ENCODE measurements around the gene API5.

The API5 gene

DNA sequence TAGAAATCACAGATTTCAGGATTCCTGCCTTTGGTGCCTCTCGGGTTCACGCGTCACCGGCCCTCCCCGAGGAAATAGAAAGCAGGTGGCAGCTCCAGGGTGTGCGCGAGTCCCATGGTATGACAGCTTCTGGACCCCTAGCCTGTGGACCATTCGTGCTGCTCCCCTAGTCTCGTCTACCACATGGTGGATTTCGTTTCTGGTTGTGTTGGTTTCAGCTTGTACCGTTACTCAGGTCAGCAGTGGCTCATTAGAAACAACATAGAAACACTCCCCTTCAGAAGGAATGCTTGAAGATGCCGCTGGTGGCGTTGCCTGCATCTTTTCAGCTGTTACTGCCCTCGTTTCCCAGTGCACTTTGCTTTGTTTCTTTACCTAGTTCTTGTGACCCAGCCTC, 47.6 kb downstream of the API5 start:
- ChIA-PET POLR2A (interaction anchor here (1.2 to 3.2 kb wide), 3 partner anchors 11 to 47 kb away, joined by 4 to 8 read pairs (median 7); partner anchors contain the start of gene API5), CTCF (interaction anchor here (1.3 to 1.7 kb wide), 2 partner anchors 13 to 28 kb away, joined by 3 to 9 read pairs; no protein-coding TSS in a partner anchor)
- Histone ChIP-seq H3K27me3 (replicated peaks in 2 of 5; ENCODE audit: control insufficient read depth in 4 of 5, insufficient read depth in 5 of 5, low read length in 4 of 5) (no peaks in the 10 kb centered on the region), H3K4me1 (ENCODE audit: control extremely low read depth in 1 of 4, control insufficient read depth in 4 of 4, insufficient read depth in 4 of 4, low read length in 3 of 4) (peaks cover 15 to 26% (median 22%) of the 10 kb centered on the region in 4 experiments), H3K36me3 (ENCODE audit: control insufficient read depth in 4 of 4, insufficient read depth in 4 of 4, low read length in 3 of 4) (peaks cover 0 to 13% (median 5%) of the 10 kb centered on the region in 4 experiments), H3K4me3 (ENCODE audit: control insufficient read depth in 1 of 7, extremely low read depth in 1 of 7, insufficient read depth in 4 of 7, low read depth in 2 of 7, low read length in 6 of 7) (peak overlapping the region; percentile 85 to 97 (median 94)), H3K9me3 (ENCODE audit: control extremely low read depth in 1 of 5, control insufficient read depth in 4 of 5, insufficient read depth in 2 of 5, low read depth in 1 of 5, low read length in 4 of 5) (no peaks in the 10 kb centered on the region), H3K27ac (ENCODE audit: insufficient read depth in 1 of 2, low read depth in 1 of 2, low read length in 2 of 2, poor library complexity in 1 of 2, severe bottlenecking in 2 of 2) (peak overlapping the region; percentile 84 to 95)
- peak in 2 of 3 donors; percentile 17 to 54 for DNase-seq
- WGBS (ENCODE audit: insufficient coverage) = 0% methylated on average over 14 of the region's 14 CpGs

DNA sequence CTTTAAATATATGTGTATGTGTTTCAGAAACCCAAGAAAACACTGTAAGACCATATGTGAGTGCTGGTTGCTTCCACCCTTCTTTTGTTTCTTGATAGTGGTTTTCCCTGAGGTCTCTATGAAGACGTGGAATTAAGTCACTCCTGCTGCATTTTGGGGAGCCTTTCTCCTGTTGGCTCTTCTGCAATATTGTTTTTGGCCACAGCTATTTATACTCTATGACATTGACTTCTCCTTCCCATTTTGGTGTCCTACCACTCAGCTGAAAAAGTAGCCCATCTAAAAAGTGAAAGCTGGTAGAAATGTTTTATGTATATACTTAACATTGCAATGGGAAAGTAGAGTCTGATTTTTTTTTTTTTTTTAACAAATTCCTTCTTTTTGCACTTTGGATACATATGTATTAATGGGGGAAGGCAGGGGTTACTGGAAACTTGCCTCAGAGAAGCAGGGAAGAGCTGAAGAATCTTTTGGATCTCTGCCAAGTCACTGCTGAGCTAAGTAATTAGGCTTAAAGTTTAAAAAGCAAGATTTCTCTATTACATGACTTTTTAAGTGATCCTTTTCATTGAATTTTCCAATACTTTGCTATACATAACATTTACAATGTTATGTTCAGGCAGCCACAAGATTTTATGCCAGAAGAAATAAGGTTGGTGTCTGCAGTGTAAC, 48.7 kb downstream of the API5 start:
- no peaks in the 10 kb centered on the region for H3K27me3 ChIP-seq (replicated peaks in 2 of 5; ENCODE audit: control insufficient read depth in 4 of 5, insufficient read depth in 5 of 5, low read length in 4 of 5)
- H3K4me3 ChIP-seq (ENCODE audit: control insufficient read depth in 1 of 7, extremely low read depth in 1 of 7, insufficient read depth in 4 of 7, low read depth in 2 of 7, low read length in 6 of 7) = peak overlapping the region in 6 of 7 experiments; percentile 1 to 97 (median 89)
- H3K27ac ChIP-seq (ENCODE audit: insufficient read depth in 1 of 2, low read depth in 1 of 2, low read length in 2 of 2, poor library complexity in 1 of 2, severe bottlenecking in 2 of 2) = no peak overlapping the region
- WGBS (ENCODE audit: insufficient coverage) = no CpG with 5 or more reads among the region's 1 CpG
- no peaks in the 10 kb centered on the region for H3K9me3 ChIP-seq (ENCODE audit: control extremely low read depth in 1 of 5, control insufficient read depth in 4 of 5, insufficient read depth in 2 of 5, low read depth in 1 of 5, low read length in 4 of 5)
- ChIA-PET CTCF (interaction anchor here (0.9 to 2.2 kb wide), 3 partner anchors 11 to 48 kb away, joined by 3 to 6 read pairs (median 4); no protein-coding TSS in a partner anchor), POLR2A (interaction anchor here (0.7 to 3.2 kb wide), 2 partner anchors 9 to 49 kb away, joined by 5 to 8 read pairs; partner anchors contain the start of gene API5)
- H3K36me3 ChIP-seq (ENCODE audit: control insufficient read depth in 4 of 4, insufficient read depth in 4 of 4, low read length in 3 of 4) = peaks cover 2 to 19% (median 9%) of the 10 kb centered on the region in 4 experiments
- peak in 2 of 3 donors; percentile 36 to 51 for DNase-seq
- peaks cover 15 to 26% (median 22%) of the 10 kb centered on the region in 4 experiments for H3K4me1 ChIP-seq (ENCODE audit: control extremely low read depth in 1 of 4, control insufficient read depth in 4 of 4, insufficient read depth in 4 of 4, low read length in 3 of 4)

DNA sequence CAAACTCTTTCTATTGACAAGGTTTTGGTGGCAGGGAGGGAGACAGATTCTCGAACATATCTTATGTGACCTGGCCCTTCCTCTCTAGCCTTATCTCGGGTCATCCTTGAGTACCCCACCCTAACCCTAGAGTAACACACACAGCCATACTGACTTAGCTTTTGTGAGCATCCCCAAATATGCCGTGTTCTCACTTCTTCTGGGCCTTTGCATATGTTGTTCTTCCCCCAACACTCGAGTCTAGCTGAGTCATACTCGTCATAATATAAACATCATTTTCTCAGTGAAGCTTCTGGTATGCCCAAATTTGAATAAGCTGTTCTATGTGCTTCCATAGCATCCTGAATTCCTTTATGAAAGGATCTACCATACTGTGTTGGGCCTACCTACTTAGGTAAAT, 54.9 kb downstream of the API5 start:
- CTCF ChIA-PET = interaction anchor here (1.1 to 1.8 kb wide), 3 partner anchors 8 to 55 kb away, joined by 3 to 4 read pairs (median 4); partner anchors contain the start of gene API5
- no peak overlapping the region for H3K27ac ChIP-seq (ENCODE audit: insufficient read depth in 1 of 2, low read depth in 1 of 2, low read length in 2 of 2, poor library complexity in 1 of 2, severe bottlenecking in 2 of 2)
- 93% methylated on average over 5 of the region's 5 CpGs for WGBS (ENCODE audit: insufficient coverage)

DNA sequence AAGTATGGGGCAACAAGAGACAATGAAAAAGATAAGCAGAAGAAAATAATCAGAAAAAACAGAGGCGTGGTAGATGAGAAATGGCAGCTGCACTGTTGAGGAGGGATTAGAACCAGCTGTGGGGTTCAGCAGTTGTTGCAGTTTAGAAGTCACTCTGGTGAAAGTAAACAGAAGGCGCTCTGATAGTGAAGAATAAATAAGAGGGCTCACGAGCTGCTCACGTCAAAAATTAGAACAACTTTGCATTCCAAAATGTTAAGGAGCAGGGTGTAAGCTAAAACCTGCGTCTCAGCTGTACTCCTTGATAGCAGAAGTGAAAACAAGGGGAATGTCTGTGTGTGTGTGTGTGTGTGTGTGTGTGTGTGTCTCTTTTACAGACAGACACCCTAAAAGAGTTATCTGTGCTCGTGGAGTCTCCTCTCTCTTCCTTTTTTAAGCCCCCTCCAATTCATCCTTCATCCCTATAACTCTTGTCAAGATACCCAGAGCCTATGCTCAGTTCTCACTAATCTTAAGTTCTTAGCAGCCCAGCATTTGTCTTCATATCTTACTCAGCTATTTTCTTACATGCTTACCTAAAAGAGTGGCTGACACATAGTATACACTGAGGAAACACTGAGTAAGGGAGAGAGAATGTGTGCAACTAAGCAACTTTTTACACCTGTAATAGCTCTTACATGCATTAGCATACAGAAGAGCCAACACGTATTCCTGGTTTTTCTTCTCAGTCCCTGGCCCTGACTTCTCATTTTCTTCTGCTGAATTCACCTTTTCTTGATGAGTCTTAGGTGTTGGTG, 55.8 kb downstream of the API5 start:
- H3K27ac ChIP-seq (ENCODE audit: insufficient read depth in 1 of 2, low read depth in 1 of 2, low read length in 2 of 2, poor library complexity in 1 of 2, severe bottlenecking in 2 of 2) = no peak overlapping the region
- CTCF ChIA-PET = interaction anchor here (0.6 to 1.8 kb wide), 4 partner anchors 9 to 56 kb away, joined by 3 to 4 read pairs (median 3); partner anchors contain the start of gene API5
- no peak overlapping the region for H3K4me3 ChIP-seq (ENCODE audit: control insufficient read depth in 1 of 7, extremely low read depth in 1 of 7, insufficient read depth in 4 of 7, low read depth in 2 of 7, low read length in 6 of 7)
- peak in 1 of 3 donors; percentile 26 for DNase-seq
- peaks cover 0 to 10% (median 0%) of the 10 kb centered on the region in 4 experiments for H3K4me1 ChIP-seq (ENCODE audit: control extremely low read depth in 1 of 4, control insufficient read depth in 4 of 4, insufficient read depth in 4 of 4, low read length in 3 of 4)
- H3K27me3 ChIP-seq (replicated peaks in 2 of 5; ENCODE audit: control insufficient read depth in 4 of 5, insufficient read depth in 5 of 5, low read length in 4 of 5) = no peaks in the 10 kb centered on the region
- 95% methylated on average over 6 of the region's 7 CpGs for WGBS (ENCODE audit: insufficient coverage)
- H3K36me3 ChIP-seq (ENCODE audit: control insufficient read depth in 4 of 4, insufficient read depth in 4 of 4, low read length in 3 of 4) = peaks cover 6 to 36% (median 18%) of the 10 kb centered on the region in 4 experiments
- no peaks in the 10 kb centered on the region for H3K9me3 ChIP-seq (ENCODE audit: control extremely low read depth in 1 of 5, control insufficient read depth in 4 of 5, insufficient read depth in 2 of 5, low read depth in 1 of 5, low read length in 4 of 5)
- POLR2A ChIA-PET = interaction anchor here (0.6 to 0.9 kb wide), 2 partner anchors 9 to 106 kb away, joined by 3 to 4 read pairs; partner anchors contain the start of gene TTC17

More for the DNA sequence above, 54.9 kb downstream of the API5 start:
- H3K9me3 ChIP-seq (ENCODE audit: control extremely low read depth in 1 of 5, control insufficient read depth in 4 of 5, insufficient read depth in 2 of 5, low read depth in 1 of 5, low read length in 4 of 5) = no peaks in the 10 kb centered on the region
- H3K27me3 ChIP-seq (replicated peaks in 2 of 5; ENCODE audit: control insufficient read depth in 4 of 5, insufficient read depth in 5 of 5, low read length in 4 of 5) = no peaks in the 10 kb centered on the region
- POLR2A ChIA-PET = interaction anchor here (0.6 kb wide), 1 partner anchor 107 kb away, joined by 3 read pairs; no protein-coding TSS in a partner anchor
- H3K36me3 ChIP-seq (ENCODE audit: control insufficient read depth in 4 of 4, insufficient read depth in 4 of 4, low read length in 3 of 4) = peaks cover 6 to 39% (median 17%) of the 10 kb centered on the region in 4 experiments
- H3K4me1 ChIP-seq (ENCODE audit: control extremely low read depth in 1 of 4, control insufficient read depth in 4 of 4, insufficient read depth in 4 of 4, low read length in 3 of 4) = peaks cover 0 to 4% (median 0%) of the 10 kb centered on the region in 4 experiments
- DNase-seq = peak in 1 of 3 donors; percentile 21
- H3K4me3 ChIP-seq (ENCODE audit: control insufficient read depth in 1 of 7, extremely low read depth in 1 of 7, insufficient read depth in 4 of 7, low read depth in 2 of 7, low read length in 6 of 7) = no peak overlapping the region

DNA sequence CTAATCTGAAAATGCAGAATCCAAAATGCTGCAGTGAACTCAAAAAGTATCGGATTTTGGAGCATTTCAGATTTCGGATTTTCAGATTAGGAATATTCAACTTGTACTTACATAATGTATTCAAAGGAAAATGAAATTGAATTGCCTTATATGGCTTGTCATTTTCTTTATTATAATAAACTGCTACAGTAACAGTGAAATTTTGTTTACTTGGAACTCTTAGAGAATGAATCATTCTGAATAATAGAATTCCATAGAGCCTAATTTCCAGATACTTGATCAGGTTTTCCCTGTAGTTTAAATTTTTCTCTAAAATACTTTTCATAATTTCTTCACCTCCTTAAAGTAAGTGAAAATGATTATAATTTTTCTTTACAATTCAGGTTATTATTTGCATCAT, 64.3 kb downstream of the API5 start:
- no peak overlapping the region for H3K4me3 ChIP-seq (ENCODE audit: control insufficient read depth in 1 of 7, extremely low read depth in 1 of 7, insufficient read depth in 4 of 7, low read depth in 2 of 7, low read length in 6 of 7)
- WGBS (ENCODE audit: insufficient coverage) = no CpG with 5 or more reads among the region's 2 CpGs
- no peak overlapping the region for H3K27ac ChIP-seq (ENCODE audit: insufficient read depth in 1 of 2, low read depth in 1 of 2, low read length in 2 of 2, poor library complexity in 1 of 2, severe bottlenecking in 2 of 2)
- peaks cover 4 to 20% (median 12%) of the 10 kb centered on the region in 4 experiments for H3K36me3 ChIP-seq (ENCODE audit: control insufficient read depth in 4 of 4, insufficient read depth in 4 of 4, low read length in 3 of 4)
- ChIA-PET CTCF (no interaction called here), POLR2A (no interaction called here)
- peaks cover 0 to 11% (median 1%) of the 10 kb centered on the region in 4 experiments for H3K4me1 ChIP-seq (ENCODE audit: control extremely low read depth in 1 of 4, control insufficient read depth in 4 of 4, insufficient read depth in 4 of 4, low read length in 3 of 4)
- H3K9me3 ChIP-seq (ENCODE audit: control extremely low read depth in 1 of 5, control insufficient read depth in 4 of 5, insufficient read depth in 2 of 5, low read depth in 1 of 5, low read length in 4 of 5) = no peaks in the 10 kb centered on the region
- no peaks in the 10 kb centered on the region for H3K27me3 ChIP-seq (replicated peaks in 2 of 5; ENCODE audit: control insufficient read depth in 4 of 5, insufficient read depth in 5 of 5, low read length in 4 of 5)
- no peak for DNase-seq

DNA sequence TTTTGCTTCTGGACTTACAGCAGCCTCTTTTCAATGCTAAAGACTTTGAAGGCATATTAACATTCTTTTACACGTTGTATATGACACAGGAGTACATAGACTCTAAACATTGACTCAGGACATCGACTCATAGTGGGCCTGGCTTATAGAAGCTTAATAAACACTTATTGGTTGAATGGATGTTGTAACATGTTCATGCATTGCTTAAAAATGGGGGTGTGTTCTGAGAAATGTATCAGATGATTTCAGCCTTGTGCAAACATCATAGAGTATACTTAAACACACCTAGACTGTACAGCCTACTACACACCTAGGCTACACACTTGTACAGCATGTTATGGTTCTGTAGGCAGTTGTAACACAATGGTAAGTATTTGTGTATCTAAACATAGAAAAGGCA, 64.8 kb downstream of the API5 start:
- H3K27ac ChIP-seq (ENCODE audit: insufficient read depth in 1 of 2, low read depth in 1 of 2, low read length in 2 of 2, poor library complexity in 1 of 2, severe bottlenecking in 2 of 2) = no peak overlapping the region
- H3K4me1 ChIP-seq (ENCODE audit: control extremely low read depth in 1 of 4, control insufficient read depth in 4 of 4, insufficient read depth in 4 of 4, low read length in 3 of 4) = peaks cover 0 to 8% (median 1%) of the 10 kb centered on the region in 4 experiments
- no peak overlapping the region for H3K4me3 ChIP-seq (ENCODE audit: control insufficient read depth in 1 of 7, extremely low read depth in 1 of 7, insufficient read depth in 4 of 7, low read depth in 2 of 7, low read length in 6 of 7)
- POLR2A ChIA-PET = no interaction called here
- no peaks in the 10 kb centered on the region for H3K9me3 ChIP-seq (ENCODE audit: control extremely low read depth in 1 of 5, control insufficient read depth in 4 of 5, insufficient read depth in 2 of 5, low read depth in 1 of 5, low read length in 4 of 5)
- no peak for DNase-seq
- peaks cover 6 to 18% (median 9%) of the 10 kb centered on the region in 4 experiments for H3K36me3 ChIP-seq (ENCODE audit: control insufficient read depth in 4 of 4, insufficient read depth in 4 of 4, low read length in 3 of 4)
- no CpG with 5 or more reads among the region's 2 CpGs for WGBS (ENCODE audit: insufficient coverage)
- CTCF ChIA-PET = no interaction called here
- no peaks in the 10 kb centered on the region for H3K27me3 ChIP-seq (replicated peaks in 2 of 5; ENCODE audit: control insufficient read depth in 4 of 5, insufficient read depth in 5 of 5, low read length in 4 of 5)

All from common myeloid progenitor, CD34-positive (primary cell).